GM21515 (cell line): Measurements from ENCODE around the gene PRXL2B.

Source experiments
- ATAC-seq: cut with Tn5 transposase; IDR thresholded peaks from one replicate; pipeline ENCODE4 v1.9.1; 2021; ENCODE audit not compliant: unreplicated experiment

Gene PRXL2B

GRCh38 chr1:2584686-2585317, 1.8 kb upstream of the PRXL2B start:
- no peak for ATAC-seq

DNA sequence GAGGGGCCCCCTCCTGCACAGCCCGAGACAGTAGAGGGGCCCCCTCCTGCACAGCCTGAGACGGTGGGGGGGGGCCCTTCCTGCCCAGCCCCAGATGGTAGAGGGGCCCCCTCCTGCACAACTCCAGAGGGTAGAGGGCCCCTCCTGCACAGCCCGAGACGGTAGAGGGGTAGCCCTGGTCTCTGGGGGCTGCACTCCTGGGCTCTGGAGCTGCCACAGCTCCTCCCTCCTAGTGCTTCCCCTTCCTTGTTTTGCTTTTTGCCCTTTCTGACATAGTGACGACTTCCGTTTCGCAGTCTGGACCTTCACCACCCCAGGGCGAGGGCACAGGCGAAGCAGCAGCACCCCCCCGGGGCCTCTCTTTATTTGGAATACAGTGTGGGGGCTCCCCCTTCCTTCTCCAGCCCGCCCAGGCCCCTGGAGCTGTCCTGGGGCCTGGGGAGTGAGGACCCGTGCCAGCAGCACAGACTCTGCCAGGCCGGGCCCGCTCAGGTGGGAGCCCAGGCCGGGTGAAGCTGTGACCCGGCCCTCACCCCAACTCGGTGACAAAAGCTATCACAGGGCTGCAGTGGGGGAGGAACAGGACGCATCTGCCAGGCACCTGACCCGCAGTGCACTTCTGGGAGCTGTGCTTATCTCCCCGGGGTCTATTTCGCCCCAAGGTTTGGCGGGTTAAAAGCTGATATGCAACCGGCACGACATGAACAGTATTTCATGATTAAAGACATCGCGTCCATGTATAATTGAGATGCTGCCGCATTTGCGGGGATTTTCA, 1.1 kb upstream of the PRXL2B start:
- no peak for ATAC-seq

DNA sequence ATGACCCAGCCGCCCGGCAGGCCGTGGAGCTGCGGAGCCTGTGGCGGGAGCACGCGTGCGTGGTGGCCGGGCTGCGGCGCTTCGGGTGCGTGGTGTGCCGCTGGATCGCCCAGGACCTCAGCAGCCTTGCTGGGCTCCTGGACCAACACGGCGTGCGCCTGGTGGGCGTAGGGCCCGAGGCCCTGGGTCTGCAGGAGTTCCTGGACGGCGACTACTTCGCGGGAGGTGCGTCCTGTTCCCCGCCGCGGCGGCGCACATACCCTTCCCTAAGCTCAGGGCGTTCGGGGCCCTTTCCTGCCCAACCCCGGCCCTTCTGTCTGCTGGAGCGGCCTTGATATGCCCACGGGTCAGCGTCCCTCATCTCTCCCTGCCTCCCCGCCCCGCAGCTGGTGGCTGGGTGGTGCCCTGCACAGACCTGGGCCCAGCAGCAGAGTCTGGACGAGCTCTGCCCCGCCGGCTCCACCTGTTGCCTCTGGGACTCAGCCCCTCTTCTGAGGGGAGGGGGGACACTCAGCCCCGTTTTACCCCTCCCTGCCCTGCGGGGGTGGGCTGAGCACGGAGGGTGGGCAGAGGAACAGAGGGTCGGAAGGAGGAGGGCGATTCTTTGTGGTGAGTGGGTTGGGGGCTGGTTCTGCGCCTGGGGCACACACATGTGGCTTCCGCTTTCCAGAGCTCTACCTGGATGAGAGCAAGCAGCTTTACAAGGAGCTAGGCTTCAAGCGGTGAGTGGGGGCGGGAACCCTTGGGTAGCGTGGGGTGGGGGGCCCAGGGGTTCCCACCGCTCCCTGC, 688 bp downstream of the PRXL2B start:
- no peak for ATAC-seq

DNA sequence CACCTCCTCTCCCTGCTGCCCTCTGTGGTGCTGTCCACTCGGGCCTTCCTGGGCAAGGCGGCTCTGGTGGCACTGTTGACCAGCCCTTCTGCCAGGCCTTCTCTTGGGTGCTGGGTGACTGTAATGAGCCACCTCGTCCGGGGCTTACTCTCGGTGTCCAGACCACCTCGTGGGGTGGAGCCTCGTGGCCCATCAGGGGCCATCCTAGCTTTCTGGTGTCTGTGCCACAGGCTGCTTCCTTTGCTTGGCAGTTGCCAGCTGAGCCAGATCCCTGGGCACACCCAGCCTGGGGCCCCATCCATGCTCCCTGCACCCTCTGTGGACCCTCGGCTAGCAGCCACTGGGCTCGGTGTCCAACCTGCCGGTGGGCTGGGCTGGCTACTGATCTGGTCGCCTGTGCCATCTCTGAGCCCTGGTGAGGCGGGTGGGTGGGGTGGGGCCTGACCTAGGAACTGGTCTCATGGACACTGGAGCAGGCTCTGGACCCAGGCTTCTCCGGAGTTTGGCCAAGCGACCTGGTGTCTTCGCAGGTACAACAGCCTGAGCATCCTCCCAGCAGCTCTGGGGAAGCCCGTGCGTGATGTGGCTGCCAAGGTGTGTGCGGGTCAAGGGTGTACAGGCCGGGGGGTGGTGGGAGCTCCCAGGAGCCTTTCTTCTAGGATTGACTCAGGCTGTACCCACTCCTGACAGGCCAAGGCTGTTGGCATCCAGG, 1.4 kb downstream of the PRXL2B start:
- no peak for ATAC-seq

- no peak for ATAC-seq
Observed at GRCh38 chr1:2588661-2589430, 2.3 kb downstream of the PRXL2B start.

DNA sequence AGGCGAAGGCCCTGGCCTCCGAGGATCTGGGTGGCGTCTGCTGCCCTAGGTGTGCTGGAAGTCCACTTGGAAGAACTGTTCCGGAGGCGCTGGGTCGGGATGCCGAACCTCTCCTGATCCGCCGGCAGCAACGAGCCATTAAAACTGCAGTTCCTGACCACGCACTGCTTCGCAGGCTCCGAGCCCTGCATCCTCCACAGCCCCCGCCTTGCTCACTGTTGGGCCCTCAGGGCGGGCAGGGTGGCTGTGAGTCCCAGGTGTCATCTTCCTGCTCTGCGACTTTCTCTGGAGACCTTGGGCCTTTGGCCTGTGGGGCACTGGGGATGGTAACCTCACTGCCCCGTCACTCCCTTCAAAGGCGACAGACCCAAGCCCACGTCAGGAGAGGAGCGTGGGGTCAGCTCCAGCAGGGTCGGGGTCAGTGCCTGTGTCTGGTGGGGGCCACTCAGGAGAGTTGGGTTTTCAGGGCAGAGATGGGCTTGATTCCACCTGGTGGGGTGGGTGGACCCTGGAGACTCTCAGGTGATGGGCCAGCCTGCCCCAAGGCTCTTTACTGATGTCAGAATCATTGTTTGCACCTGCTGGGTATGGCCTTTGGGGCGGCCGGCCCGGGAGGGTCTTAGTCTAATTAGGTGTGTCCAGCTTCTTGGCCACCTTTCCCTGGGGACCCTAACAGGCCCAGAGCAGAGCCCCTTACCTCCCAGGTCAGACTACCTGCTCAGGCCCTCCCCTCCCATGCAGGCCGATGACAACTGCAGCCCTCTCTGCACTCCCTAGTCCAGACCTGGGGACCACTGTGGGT, 3.1 kb downstream of the PRXL2B start:
- no peak for ATAC-seq

DNA sequence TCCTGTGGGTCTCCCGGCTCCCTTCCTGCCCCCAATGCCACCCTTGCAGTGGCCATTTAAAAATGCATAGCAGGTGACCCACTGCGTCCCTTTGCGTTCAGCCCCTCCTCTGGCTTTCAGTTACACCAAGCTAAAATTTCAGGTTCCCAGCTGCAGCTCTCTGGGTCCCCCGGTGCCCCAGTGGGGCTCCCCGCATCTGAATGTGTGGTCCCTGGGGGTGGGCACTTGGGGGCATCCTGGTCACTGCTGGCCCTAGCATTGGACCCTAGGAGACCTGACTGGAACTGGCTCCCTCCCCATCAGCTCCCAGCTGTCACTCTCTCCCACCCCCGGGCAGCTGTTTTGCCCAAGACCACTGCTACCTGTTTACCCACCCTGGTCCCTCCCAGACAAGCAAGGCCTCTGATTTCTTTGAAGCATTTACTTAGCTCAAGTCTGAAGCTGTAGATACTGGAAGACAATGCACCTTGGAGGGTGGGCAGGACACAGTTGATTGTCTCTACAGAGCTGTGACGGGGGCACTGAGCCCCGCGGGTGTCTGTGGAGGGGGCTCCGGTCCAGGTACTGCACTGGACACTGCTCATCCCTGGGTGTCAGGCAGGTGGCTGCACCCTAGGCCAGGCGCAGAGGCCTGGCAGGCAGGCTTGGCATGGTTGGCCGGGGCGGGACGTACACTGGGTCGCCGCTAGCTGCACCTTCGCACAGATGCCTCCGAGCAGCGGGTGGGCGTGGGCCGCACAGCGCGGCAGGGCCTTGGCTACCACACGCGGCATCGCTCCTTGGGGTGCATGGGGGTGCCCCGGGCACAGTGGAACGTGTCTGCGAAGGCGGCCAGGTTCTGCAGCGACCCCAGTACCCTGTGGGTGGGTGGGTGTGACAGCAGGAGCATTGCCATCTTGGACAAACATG, 3.9 kb downstream of the PRXL2B start:
- no peak for ATAC-seq

GRCh38 chr1:2591233-2591580, 4.6 kb downstream of the PRXL2B start:
- ATAC-seq, result no peak

DNA sequence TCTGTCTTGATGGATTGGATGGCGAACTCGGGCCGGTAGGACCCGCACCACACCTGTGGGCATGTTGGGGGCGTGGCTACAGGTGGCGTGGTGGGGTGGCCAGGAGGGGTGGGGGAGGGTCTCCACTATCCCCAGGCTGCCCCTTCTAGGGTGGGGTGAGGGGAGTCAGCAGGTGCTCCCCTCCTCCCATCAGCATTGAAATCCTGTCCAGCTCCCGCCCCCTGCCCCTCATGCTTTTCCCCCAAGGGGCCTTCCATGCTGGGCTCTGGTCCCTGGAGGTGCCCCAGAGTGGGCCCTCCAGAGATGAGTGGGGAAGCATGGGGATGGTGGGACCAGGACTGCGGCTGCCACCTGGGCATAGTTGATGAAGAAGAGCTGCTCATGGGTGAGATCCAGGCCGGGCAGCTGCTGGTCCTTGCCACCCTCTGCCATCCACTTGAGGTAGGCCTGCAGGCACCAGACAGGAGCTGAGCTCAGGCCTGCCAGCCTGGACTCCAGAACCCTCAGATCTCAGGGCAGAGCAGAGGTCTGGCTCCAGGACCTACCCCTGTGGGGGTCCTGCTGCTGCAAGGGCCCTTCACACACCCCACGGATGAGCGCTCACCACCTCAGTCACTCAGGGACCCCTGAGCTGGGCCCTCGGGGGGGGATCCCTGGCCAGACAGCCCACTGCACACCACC, 5.1 kb downstream of the PRXL2B start:
- ATAC-seq, result no peak

DNA sequence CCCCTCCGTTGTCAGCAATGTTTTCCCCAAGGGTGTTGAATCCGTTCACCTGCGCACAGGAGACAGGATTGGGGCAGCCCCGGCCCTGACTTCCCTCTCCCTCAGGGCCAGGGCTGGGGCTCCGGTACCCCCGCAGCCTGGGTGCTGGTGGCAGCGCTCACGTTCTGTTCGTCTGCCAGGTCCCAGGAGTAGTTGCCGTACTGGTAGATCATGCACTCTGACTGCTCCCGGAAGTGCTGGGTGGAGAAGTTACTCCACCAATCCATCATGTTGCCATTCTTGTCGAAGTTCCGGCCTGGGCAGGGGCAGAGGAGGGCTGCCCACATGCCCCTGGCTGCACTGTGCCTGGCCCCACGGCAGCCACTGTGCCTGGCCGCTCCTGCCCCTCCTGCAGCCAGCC, 6.1 kb downstream of the PRXL2B start:
- no peak for ATAC-seq

GRCh38 chr1:2593251-2593878, 6.8 kb downstream of the PRXL2B start:
- ATAC-seq, result no peak

DNA sequence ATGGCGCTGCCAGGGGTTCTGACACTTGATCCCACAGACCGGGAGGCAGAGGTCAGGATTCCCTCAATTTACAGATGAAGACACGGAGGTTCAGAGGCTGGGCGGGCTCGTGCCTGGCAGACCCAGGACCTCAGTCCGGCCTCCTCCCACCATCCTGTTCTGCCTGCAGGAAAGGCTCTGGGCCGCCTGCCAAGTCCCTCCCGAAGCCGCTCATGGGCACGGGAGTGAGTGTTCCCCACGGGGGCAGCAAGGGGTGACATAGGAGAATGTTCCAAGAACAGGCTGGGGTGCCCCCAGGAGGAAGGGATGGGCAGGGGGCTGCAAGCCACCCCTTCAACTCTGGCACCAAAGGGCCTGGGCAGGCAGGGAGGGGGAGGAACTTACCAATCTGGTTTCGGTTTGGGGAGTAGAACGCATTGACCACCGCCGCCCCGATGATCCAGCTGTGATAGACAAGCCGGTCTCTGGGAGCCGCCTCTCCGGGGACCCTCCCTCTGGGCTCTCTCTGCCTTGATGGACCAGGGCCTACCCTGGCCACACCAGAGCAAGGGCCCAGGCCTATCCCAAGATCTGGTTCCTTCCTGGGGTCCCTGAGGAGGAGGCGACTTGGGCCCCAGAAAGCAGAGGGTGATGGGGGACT, 7.5 kb downstream of the PRXL2B start:
- no peak for ATAC-seq

GRCh38 chr1:2594641-2595131, 8.1 kb downstream of the PRXL2B start:
- no peak for ATAC-seq

DNA sequence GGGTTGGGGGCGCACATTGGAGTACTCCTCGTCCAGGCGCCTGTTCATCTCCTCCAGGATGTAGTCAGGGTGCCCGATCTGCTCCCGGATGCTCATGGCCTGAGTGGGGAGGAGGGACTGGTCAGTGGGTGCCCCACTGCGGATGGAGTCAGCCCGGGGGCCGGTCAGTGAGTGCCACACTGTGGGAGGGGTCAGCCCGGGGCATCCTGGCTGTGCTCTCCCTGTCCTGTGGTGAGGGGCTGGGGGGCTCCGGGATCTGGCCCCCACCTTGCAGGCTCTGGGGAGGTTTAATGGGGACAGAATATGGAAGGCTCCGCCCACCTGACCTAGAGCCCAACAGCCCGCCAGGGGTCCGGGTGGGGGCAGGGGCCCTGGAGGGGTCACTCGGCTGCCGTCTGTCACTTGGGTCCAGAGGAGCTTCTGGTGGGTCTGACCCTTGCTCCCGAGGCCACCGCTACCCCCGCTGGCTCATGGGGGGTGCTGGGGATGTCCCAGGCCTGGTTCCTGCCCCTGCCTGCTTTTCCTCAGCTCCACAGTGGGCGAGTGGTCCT, 8.8 kb downstream of the PRXL2B start:
- no peak for ATAC-seq

DNA sequence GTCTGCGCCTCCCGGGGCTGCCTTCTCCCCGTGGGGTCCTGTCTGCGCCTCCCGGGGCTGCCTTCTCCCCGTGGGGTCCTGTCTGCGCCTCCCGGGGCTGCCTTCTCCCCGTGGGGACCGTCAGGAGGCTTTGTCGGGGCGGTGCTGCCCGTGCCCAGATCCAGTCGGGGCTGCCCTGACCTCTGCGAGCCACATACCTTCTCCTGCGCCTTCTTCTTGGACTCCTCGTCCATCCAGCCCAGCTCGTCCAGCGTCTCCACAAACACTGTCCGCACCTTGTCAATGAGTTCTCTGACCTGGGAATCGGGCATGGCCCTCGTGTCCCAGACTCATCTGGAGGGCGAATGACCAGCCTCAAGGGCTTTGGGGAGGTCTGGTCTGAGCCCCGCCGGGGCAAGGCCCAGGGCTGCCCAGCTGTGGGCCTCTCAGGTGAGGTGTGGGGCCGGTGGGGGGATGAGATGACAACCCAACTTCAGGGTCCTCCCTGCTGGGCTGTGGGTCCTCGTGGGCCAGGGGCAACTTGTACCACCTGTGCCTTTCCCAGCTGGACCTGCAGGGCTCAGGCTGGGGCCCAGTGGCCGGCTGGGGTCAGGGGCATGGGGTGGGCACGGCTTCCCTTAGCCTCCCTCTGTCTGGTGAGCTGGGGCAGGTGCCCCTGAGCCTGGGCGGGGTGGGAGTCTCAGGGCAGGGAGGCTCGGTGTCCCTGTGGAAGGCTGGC, 9.4 kb downstream of the PRXL2B start:
- no peak for ATAC-seq
